GM21723 (cell line): ENCODE data around the gene NEU3.

Source experiments
- ATAC-seq: cut with Tn5 transposase; IDR thresholded peaks from one replicate; pipeline ENCODE4 v1.9.1; 2021; ENCODE audit warnings: mild to moderate bottlenecking, moderate library complexity; ENCODE audit not compliant: unreplicated experiment

Gene NEU3

DNA sequence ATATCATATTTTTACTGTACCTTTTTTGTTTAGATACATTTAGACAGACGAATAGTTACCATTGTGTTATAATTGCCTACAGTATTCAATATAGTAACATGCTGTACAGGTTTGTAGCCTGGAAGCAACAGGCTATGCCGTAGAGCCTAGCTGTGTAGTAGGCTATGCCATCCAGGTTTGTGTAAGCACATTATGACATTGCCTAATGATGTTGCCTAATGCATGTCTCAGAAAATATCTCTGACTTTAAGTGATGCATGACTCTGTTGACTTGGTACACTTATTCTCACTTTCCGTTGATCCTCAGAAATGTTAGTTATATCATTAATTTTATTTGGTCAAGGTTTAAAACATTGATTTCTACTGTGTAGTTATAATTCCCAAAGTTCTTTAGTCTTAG, 68.1 kb downstream of the NEU3 start:
- ATAC-seq: no peak

DNA sequence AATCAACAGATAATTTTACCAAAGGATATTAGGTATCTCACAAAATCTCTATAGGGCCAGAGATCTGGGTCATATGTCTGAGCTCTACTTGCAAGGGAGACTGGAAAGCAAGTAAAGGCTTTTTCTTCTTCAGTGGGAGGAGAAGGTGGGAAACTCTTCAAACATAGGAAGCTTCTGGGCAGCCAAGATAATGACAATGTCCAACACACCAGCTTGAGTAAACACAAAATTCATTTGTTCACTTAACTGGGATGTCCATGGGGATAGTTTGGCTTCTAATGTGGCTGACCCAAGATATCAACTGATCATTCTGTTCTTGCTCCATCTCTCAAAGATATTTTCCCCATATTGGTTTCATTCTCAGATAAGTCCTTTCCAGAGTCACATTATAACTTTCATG, 70.6 kb downstream of the NEU3 start:
- ATAC-seq: no peak

DNA sequence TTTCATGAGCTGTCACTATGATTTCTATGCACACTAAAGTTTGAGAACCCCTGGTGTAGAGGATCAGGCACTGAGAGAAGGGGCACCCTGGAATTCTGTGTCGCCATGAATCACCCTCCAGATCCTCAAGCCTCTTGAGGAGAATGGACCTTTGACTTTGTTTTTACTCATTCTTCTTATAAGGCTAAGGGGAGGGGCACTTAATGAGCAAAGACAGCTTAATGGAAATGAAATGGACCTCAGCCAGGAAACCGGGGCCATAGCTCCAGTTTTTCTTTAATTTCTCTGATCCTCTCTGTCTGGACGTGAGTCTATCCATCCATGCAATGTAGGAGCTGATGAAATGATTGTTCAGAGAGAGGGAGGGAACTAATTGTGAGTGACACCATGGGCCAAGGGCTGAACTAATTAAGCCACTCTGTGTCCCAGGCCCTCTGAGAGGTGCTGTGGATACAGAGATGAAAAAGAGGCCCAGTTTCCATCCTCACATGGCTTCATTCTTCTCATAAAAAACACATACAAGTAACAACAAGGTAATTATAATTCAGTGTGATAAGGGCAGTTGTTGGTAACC, 75.1 kb downstream of the NEU3 start:
- ATAC-seq: no peak

DNA sequence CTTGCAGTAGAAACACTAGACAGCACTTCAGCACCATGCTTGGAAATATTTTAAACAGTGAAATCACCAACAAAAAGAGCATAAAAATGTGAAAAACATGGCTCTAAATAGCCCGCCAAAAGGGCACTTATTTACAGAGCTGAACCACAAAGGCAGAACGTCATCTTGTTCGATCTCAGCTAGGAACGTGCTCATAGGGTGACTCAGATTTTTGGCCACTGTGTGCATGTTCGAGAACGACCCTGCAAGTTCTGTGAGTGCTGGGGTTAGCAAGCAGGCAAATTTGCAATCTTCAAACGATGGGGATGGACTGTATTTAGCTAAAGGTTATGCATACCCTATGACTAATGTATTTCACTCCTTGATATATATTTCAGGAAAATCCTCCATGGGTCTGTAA, 77.3 kb downstream of the NEU3 start:
- ATAC-seq: no peak
